Left hindlimb (tissue), 1 donor: ENCODE results near the gene MED15.
A peak's percentile ranks its signal among the peaks of the same experiment; 100 is the strongest.

Experiments used
- DNase-seq: peaks from one replicate; pipeline ENCODE4 v3.0.0-alpha.2; 2018

Gene MED15

GRCh38 chr22:20553947-20554741, 46.7 kb downstream of the MED15 start:
- DNase-seq: no peak

- DNase-seq: no peak
Observed at GRCh38 chr22:20554824-20555223, 47.4 kb downstream of the MED15 start.

- DNase-seq: peak; percentile 23
Observed at GRCh38 chr22:20558534-20558933, 51.1 kb downstream of the MED15 start.

GRCh38 chr22:20559174-20559760, 51.9 kb downstream of the MED15 start:
- no peak for DNase-seq

- no peak for DNase-seq
Observed at GRCh38 chr22:20560716-20561115, 53.3 kb downstream of the MED15 start.

GRCh38 chr22:20561882-20562281, 54.5 kb downstream of the MED15 start:
- no peak for DNase-seq

GRCh38 chr22:20562607-20563465, 55.4 kb downstream of the MED15 start:
- DNase-seq: no peak

- DNase-seq: no peak
Observed at GRCh38 chr22:20563466-20563906, 56.1 kb downstream of the MED15 start.

- no peak for DNase-seq
Observed at GRCh38 chr22:20563941-20564371, 56.5 kb downstream of the MED15 start.

- peak; percentile 23 for DNase-seq
Observed at GRCh38 chr22:20565079-20565734, 57.8 kb downstream of the MED15 start.

GRCh38 chr22:20565761-20566160, 58.4 kb downstream of the MED15 start:
- peak; percentile 16 for DNase-seq

GRCh38 chr22:20566420-20567260, 59.2 kb downstream of the MED15 start:
- peak; percentile 50 for DNase-seq

GRCh38 chr22:20567371-20567847, 60.0 kb downstream of the MED15 start:
- peak; percentile 22 for DNase-seq

- DNase-seq: peak; percentile 22
Observed at GRCh38 chr22:20567993-20568417, 60.6 kb downstream of the MED15 start.

- DNase-seq: no peak
Observed at GRCh38 chr22:20568502-20569058, 61.2 kb downstream of the MED15 start.

GRCh38 chr22:20569059-20570058, 61.9 kb downstream of the MED15 start:
- DNase-seq: peak; percentile 58

GRCh38 chr22:20571078-20571503, 63.7 kb downstream of the MED15 start:
- DNase-seq: peak; percentile 10

GRCh38 chr22:20571531-20572007, 64.2 kb downstream of the MED15 start:
- DNase-seq: peak; percentile 26

GRCh38 chr22:20572132-20572802, 64.9 kb downstream of the MED15 start:
- no peak for DNase-seq
